Measurements from ENCODE around the gene SLC6A18. TPM values are rescaled to one million over a fixed set of nuclear protein-coding genes. Genes with fewer than 3 reads are reported as not detected.

Gene SLC6A18
- total RNA-seq, 1 donor from 2014 or later = not detected

DNA sequence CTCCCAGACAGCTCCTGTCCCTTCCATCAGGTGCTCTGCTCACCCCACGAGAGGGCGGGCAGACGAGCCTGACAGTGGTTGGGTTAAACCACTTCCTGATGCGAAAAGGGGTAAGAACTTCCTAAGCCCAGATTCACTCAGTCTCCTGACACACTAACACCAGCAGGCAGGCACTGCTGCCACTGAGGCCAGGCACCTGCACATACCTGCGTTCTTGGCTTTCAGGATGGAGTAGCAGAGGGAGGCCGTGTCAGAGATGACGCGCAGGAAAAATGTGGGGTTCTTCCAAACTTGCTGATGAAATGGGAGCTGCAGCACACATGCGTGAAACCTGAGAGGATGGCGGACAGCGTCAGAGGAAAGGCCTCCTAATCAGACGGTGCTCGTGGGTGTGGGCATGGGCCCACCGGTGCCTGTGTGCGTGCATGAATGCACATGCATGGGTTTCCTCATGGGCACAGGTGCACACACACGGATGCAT, 29.9 kb downstream of the SLC6A18 start:
- DNase-seq (ENCODE audit: low read depth) = no peak
- peaks cover 5% of the 10 kb centered on the region for H3K27me3 ChIP-seq (ENCODE audit: control insufficient read depth, insufficient read depth, low read length)
- TF ChIP-seq, protein P1, sequence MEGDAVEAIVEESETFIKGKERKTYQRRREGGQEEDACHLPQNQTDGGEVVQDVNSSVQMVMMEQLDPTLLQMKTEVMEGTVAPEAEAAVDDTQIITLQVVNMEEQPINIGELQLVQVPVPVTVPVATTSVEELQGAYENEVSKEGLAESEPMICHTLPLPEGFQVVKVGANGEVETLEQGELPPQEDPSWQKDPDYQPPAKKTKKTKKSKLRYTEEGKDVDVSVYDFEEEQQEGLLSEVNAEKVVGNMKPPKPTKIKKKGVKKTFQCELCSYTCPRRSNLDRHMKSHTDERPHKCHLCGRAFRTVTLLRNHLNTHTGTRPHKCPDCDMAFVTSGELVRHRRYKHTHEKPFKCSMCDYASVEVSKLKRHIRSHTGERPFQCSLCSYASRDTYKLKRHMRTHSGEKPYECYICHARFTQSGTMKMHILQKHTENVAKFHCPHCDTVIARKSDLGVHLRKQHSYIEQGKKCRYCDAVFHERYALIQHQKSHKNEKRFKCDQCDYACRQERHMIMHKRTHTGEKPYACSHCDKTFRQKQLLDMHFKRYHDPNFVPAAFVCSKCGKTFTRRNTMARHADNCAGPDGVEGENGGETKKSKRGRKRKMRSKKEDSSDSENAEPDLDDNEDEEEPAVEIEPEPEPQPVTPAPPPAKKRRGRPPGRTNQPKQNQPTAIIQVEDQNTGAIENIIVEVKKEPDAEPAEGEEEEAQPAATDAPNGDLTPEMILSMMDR (IDR thresholded peaks at IDR 0.05; ENCODE audit: insufficient read depth, low read length, poor library complexity, severe bottlenecking) = no peak
- H3K4me3 ChIP-seq (ENCODE audit: low read depth, low read length) = no peak overlapping the region
- H3K36me3 ChIP-seq (ENCODE audit: control insufficient read depth, insufficient read depth, low read length) = no peaks in the 10 kb centered on the region

DNA sequence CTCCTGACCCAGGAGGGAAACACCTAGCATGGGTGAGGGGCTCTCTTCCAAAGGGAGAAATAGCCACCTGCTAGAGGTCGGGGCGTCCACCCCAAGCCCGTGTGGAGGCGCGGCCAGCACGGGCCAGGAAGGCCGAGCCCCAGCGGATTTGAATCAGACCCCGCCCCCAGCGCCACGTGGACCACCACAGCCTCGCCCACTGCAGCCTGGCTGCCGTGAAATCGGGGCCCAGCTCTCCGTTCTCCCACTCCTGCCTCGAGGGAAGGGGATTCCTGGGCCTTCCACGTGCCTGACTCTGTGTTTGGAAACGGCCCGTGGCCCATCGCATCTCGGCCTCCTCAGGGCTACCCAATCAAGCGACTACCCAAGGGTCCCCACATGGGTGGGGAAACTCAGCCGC, 31.6 kb downstream of the SLC6A18 start:
- no peaks in the 10 kb centered on the region for H3K36me3 ChIP-seq (ENCODE audit: control insufficient read depth, insufficient read depth, low read length)
- H3K27me3 ChIP-seq (ENCODE audit: control insufficient read depth, insufficient read depth, low read length) = peaks cover 2% of the 10 kb centered on the region
- no peak overlapping the region for H3K4me3 ChIP-seq (ENCODE audit: low read depth, low read length)
- TF ChIP-seq, protein P1 (IDR thresholded peaks at IDR 0.05; ENCODE audit: insufficient read depth, low read length, poor library complexity, severe bottlenecking) = no peak
- no peak for DNase-seq (ENCODE audit: low read depth)

DNA sequence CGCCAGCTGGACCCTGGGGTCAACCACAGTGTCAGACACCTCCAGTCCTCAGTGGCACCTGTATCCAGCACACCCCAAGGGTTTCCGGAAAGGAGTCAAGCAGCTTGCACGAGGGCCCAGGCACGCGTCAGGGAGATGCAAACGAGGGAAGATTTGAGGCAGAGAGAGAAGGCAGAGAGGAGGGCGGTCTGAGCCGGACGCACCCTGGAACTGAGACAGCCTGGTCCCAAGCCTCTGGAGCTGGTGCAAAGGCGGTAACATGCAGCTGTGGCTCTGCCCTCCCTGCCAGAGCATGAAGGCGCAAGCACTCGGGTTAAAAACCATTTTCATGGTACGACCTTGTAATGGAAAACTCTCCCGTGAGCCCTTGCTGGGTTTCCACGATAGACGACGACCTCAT, 32.2 kb downstream of the SLC6A18 start:
- Histone ChIP-seq H3K4me3 (ENCODE audit: low read depth, low read length) (no peak overlapping the region), H3K27me3 (ENCODE audit: control insufficient read depth, insufficient read depth, low read length) (peaks cover 2% of the 10 kb centered on the region), H3K36me3 (ENCODE audit: control insufficient read depth, insufficient read depth, low read length) (no peaks in the 10 kb centered on the region)
- TF ChIP-seq, protein P1 (IDR thresholded peaks at IDR 0.05; ENCODE audit: insufficient read depth, low read length, poor library complexity, severe bottlenecking) = no peak
- DNase-seq (ENCODE audit: low read depth) = no peak

DNA sequence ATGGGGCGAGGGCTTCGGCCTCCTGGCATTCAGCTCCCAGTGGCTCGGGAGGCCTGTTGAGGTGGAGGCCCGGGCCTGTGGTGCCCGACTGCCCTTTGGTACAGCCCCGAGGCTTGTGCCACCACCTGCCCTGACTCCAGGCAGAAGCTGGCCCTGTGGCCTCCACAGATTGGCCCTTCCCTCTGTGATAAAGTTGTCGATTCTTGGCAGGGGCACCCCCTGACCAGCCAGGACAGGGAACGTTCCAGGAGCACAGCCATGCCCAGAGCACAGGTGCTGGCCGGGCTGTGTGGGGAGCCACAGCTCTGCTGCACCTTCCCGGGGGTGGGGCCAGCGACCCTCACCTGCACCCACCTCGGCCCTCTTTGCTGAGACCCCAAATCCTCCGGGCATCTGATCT, 32.7 kb downstream of the SLC6A18 start:
- DNase-seq (ENCODE audit: low read depth) = no peak
- Histone ChIP-seq H3K4me3 (ENCODE audit: low read depth, low read length) (no peak overlapping the region), H3K36me3 (ENCODE audit: control insufficient read depth, insufficient read depth, low read length) (no peaks in the 10 kb centered on the region), H3K27me3 (ENCODE audit: control insufficient read depth, insufficient read depth, low read length) (peaks cover 2% of the 10 kb centered on the region)
- TF ChIP-seq, protein P1 (IDR thresholded peaks at IDR 0.05; ENCODE audit: insufficient read depth, low read length, poor library complexity, severe bottlenecking) = no peak

DNA sequence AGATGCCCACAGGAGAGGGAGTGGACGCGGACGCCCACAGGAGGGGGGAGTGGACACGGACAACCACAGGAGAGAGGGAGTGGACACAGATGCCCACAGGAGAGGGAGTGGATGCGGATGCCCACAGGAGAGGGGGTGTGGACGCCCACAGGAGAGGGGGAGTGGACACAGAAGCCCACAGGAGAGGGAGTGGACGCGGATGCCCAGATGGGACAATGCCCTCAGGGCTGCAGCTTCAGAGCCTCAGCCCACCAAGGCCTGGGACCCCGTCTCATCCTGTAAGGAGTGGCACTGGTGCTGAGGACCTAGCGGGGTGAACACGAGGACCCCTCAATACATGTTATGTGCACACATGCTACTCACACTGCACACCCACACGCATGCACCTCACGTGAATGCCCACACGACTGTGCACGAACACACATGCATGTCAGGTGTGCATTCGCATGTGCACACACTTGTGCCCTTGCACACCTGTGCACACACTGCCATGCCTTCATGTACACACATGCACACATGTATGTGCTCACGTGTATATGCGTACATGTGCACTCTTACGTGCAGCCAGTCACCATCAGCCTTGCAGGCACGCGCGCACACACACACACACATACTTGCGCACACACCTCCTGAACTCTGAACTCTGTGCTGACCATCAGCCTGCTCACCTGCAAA, 34.8 kb downstream of the SLC6A18 start:
- TF ChIP-seq, protein P1 (IDR thresholded peaks at IDR 0.05; ENCODE audit: insufficient read depth, low read length, poor library complexity, severe bottlenecking) = no peak
- Histone ChIP-seq H3K4me3 (ENCODE audit: low read depth, low read length) (no peak overlapping the region), H3K36me3 (ENCODE audit: control insufficient read depth, insufficient read depth, low read length) (no peaks in the 10 kb centered on the region), H3K27me3 (ENCODE audit: control insufficient read depth, insufficient read depth, low read length) (peaks cover 2% of the 10 kb centered on the region)
- DNase-seq (ENCODE audit: low read depth) = no peak

DNA sequence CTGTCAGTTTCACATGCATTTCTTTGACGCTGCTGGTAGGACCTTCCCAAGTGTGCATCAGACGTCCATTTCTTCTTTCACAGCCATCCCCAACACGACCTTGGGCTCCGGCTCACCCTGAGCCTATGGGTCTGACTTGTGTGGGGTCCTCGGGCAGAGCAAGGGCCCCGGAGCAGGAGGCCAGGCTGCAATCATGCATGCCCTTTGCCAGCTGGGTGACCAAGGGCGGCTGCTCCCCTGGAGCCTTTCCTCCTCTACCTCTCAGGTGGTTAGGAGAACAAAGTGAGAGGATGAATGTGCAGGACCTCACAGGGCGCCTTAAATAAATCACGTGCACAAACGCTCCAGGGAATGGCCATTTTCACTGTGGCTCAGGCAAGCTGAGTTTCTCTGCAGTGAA, 36.5 kb downstream of the SLC6A18 start:
- Histone ChIP-seq H3K27me3 (ENCODE audit: control insufficient read depth, insufficient read depth, low read length) (no peaks in the 10 kb centered on the region), H3K36me3 (ENCODE audit: control insufficient read depth, insufficient read depth, low read length) (no peaks in the 10 kb centered on the region), H3K4me3 (ENCODE audit: low read depth, low read length) (no peak overlapping the region)
- DNase-seq (ENCODE audit: low read depth) = no peak
- TF ChIP-seq, protein P1 (IDR thresholded peaks at IDR 0.05; ENCODE audit: insufficient read depth, low read length, poor library complexity, severe bottlenecking) = no peak

Measured in kidney epithelial cell (primary cell).